Ovary (tissue), 3 donors: ENCODE data around the gene CETN1.

Source experiments
- EP300 ChIP-seq: sonication (generic); formaldehyde crosslinking; IDR thresholded peaks from one replicate; pipeline ENCODE4 v1.6.1; 2017; ENCODE audit warnings: antibody characterized with exemption
- POLR2A ChIP-seq: fragments of 450-650 bp; IDR thresholded peaks from one replicate; pipeline ENCODE4 v1.6.1; 2017; ENCODE audit warnings: antibody characterized with exemption, mild to moderate bottlenecking, moderate library complexity
- TF ChIP-seq, protein P1 (sequence below), 3 donors: fragments of 450-650 bp in 2 of 3; fragments of 200-600 bp in 1 of 3; IDR thresholded peaks; one replicate each; pipeline versions ENCODE4 v1.5.1 to v1.8.0; 2016 to 2022; ENCODE audit warnings: antibody characterized with exemption in 3 of 3, mild to moderate bottlenecking in 1 of 3
- donor health status: DM: no; HTN: no; CAD: no.

DNA sequence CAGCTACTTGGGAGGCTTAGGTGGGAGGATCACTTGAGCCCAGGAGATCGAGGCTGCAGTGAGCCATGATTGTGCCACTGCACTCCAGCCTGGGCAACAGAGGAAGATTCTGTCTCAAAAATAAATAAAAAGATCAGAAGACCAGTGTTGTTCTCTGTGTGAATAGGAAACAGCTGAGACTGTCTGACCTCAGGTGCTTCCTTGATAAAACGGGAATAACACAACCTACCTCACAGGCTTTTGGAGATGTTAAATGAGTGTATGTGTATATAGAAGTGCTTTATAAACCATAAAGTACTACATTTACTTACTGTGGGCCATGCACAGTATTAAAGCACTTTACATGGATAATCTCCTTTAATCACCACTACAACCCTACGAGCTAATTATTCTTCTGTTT, 9.9 kb upstream of the CETN1 start:
- TF ChIP-seq POLR2A (no peak), EP300 (no peak)
- TF ChIP-seq, protein P1, sequence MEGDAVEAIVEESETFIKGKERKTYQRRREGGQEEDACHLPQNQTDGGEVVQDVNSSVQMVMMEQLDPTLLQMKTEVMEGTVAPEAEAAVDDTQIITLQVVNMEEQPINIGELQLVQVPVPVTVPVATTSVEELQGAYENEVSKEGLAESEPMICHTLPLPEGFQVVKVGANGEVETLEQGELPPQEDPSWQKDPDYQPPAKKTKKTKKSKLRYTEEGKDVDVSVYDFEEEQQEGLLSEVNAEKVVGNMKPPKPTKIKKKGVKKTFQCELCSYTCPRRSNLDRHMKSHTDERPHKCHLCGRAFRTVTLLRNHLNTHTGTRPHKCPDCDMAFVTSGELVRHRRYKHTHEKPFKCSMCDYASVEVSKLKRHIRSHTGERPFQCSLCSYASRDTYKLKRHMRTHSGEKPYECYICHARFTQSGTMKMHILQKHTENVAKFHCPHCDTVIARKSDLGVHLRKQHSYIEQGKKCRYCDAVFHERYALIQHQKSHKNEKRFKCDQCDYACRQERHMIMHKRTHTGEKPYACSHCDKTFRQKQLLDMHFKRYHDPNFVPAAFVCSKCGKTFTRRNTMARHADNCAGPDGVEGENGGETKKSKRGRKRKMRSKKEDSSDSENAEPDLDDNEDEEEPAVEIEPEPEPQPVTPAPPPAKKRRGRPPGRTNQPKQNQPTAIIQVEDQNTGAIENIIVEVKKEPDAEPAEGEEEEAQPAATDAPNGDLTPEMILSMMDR (IDR thresholded peaks at IDR 0.05): no peak
